ENCODE results near the gene GUCA1A.

The GUCA1A gene

DNA sequence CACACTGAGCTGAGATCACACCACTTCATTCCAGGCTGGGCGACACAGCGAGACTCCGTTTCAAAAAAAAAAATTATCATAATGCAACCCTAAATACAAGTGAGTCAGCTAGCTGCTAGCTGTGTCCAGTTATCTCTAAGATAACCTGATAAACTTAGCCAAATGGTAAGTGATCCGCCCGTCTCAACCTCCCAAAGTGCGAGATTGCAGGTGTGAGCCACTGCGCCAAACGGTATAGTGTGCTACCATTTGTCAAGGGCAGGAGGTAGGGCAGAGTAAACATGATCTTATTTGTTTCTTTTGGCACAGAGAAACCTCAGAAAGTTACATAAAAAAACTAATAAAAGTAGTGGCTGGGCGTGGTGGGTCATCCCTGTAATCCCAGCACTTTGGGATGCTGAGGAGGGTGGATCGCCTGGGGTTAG lies 26.0 kb upstream of the GUCA1A start:
- no peaks in the 10 kb centered on the region for H3K36me3 ChIP-seq (ENCODE audit: low read length)
- H3K79me2 ChIP-seq (ENCODE audit: insufficient read depth, low read length) = no peaks in the 10 kb centered on the region
- H4K20me1 ChIP-seq (ENCODE audit: low read depth, low read length) = no peaks in the 10 kb centered on the region
- H2AFZ ChIP-seq (ENCODE audit: low read depth, low read length, severe bottlenecking) = no peak overlapping the region
- no peak overlapping the region for H3K9ac ChIP-seq (ENCODE audit: low read length)
- no peaks in the 10 kb centered on the region for H3K27me3 ChIP-seq (ENCODE audit: low read length)
- H3K9me3 ChIP-seq (ENCODE audit: insufficient read depth, low read length) = no peaks in the 10 kb centered on the region
- no peak overlapping the region for H3K4me3 ChIP-seq (ENCODE audit: insufficient read depth, low read length, poor library complexity, severe bottlenecking)
- no peak overlapping the region for H3K4me2 ChIP-seq (ENCODE audit: low read depth, low read length, poor library complexity, severe bottlenecking)
- TF ChIP-seq EZH2phosphoT487 (conservative IDR thresholded peaks at IDR 0.05; ENCODE audit: low read length) = no peak
- TF ChIP-seq, protein P1, sequence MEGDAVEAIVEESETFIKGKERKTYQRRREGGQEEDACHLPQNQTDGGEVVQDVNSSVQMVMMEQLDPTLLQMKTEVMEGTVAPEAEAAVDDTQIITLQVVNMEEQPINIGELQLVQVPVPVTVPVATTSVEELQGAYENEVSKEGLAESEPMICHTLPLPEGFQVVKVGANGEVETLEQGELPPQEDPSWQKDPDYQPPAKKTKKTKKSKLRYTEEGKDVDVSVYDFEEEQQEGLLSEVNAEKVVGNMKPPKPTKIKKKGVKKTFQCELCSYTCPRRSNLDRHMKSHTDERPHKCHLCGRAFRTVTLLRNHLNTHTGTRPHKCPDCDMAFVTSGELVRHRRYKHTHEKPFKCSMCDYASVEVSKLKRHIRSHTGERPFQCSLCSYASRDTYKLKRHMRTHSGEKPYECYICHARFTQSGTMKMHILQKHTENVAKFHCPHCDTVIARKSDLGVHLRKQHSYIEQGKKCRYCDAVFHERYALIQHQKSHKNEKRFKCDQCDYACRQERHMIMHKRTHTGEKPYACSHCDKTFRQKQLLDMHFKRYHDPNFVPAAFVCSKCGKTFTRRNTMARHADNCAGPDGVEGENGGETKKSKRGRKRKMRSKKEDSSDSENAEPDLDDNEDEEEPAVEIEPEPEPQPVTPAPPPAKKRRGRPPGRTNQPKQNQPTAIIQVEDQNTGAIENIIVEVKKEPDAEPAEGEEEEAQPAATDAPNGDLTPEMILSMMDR (IDR thresholded peaks at IDR 0.05; ENCODE audit: insufficient read depth, low read length, poor library complexity, severe bottlenecking) = no peak
- H3F3A ChIP-seq (ENCODE audit: insufficient read depth) = no peaks in the 10 kb centered on the region
- H3K27ac ChIP-seq (ENCODE audit: low read depth, low read length) = no peak overlapping the region
- no peaks in the 10 kb centered on the region for H3K9me2 ChIP-seq (replicated peaks; ENCODE audit: insufficient read depth, low read length)

DNA sequence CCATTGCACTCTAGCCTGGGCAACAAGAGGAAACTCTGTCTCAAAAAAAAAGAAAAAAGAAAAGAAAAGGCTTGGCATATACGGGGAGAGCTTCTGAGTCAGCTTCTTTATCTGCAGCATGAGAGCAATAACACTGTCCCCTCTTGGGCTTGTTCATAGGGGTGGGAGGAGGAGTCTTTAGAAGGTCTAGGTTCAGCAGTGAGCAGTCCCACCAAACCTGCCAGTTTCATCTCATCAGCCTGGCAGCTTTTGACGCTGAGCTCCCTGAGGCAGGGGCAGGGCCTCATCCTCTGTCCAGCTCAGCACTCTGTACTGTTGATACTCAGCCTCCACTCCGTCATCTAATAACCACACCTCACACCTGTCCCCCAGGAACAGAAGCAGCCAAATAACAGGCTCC lies 25.1 kb upstream of the GUCA1A start:
- no peaks in the 10 kb centered on the region for H4K20me1 ChIP-seq (ENCODE audit: low read depth, low read length)

DNA sequence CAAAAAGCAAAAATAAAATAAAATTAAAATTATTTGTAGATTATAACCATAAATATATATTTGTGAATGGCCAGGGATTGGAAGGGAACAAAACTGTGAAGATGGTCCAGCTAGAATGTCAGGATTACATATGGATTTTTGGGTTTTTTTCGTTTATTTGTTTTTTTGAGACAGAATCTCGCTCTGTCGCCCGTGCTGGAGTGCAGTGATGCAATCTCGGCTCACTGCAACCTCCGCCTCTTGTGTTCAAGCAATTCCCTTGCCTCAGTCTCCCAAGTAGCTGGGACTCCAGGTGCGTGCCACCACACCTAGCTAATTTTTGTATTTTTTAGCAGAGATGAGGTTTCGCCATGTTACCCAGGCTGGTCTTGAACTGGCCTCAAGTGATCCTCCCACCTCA lies 22.9 kb upstream of the GUCA1A start:
- Histone ChIP-seq H2AFZ (ENCODE audit: low read depth, low read length, severe bottlenecking) (no peak overlapping the region), H3K9ac (ENCODE audit: low read length) (no peak overlapping the region), H3K4me3 (ENCODE audit: insufficient read depth, low read length, poor library complexity, severe bottlenecking) (no peak overlapping the region), H3F3A (ENCODE audit: insufficient read depth) (no peaks in the 10 kb centered on the region), H3K79me2 (ENCODE audit: insufficient read depth, low read length) (no peaks in the 10 kb centered on the region), H3K27ac (ENCODE audit: low read depth, low read length) (no peak overlapping the region), H4K20me1 (ENCODE audit: low read depth, low read length) (no peaks in the 10 kb centered on the region), H3K36me3 (ENCODE audit: low read length) (no peaks in the 10 kb centered on the region), H3K27me3 (ENCODE audit: low read length) (no peaks in the 10 kb centered on the region), H3K9me3 (ENCODE audit: insufficient read depth, low read length) (no peaks in the 10 kb centered on the region), H3K4me2 (ENCODE audit: low read depth, low read length, poor library complexity, severe bottlenecking) (no peak overlapping the region), H3K9me2 (replicated peaks; ENCODE audit: insufficient read depth, low read length) (no peaks in the 10 kb centered on the region)
- no peak for TF ChIP-seq EZH2phosphoT487 (conservative IDR thresholded peaks at IDR 0.05; ENCODE audit: low read length)
- TF ChIP-seq, protein P1 (IDR thresholded peaks at IDR 0.05; ENCODE audit: insufficient read depth, low read length, poor library complexity, severe bottlenecking) = no peak

More for the DNA sequence above, 25.1 kb upstream of the GUCA1A start:
- Histone ChIP-seq H2AFZ (ENCODE audit: low read depth, low read length, severe bottlenecking) (no peak overlapping the region), H3K4me2 (ENCODE audit: low read depth, low read length, poor library complexity, severe bottlenecking) (no peak overlapping the region), H3K36me3 (ENCODE audit: low read length) (no peaks in the 10 kb centered on the region), H3K4me3 (ENCODE audit: insufficient read depth, low read length, poor library complexity, severe bottlenecking) (no peak overlapping the region), H3K9ac (ENCODE audit: low read length) (no peak overlapping the region), H3K9me2 (replicated peaks; ENCODE audit: insufficient read depth, low read length) (no peaks in the 10 kb centered on the region), H3K79me2 (ENCODE audit: insufficient read depth, low read length) (no peaks in the 10 kb centered on the region), H3K9me3 (ENCODE audit: insufficient read depth, low read length) (no peaks in the 10 kb centered on the region), H3K27ac (ENCODE audit: low read depth, low read length) (no peak overlapping the region), H3K27me3 (ENCODE audit: low read length) (no peaks in the 10 kb centered on the region), H3F3A (ENCODE audit: insufficient read depth) (no peaks in the 10 kb centered on the region)
- no peak for TF ChIP-seq EZH2phosphoT487 (conservative IDR thresholded peaks at IDR 0.05; ENCODE audit: low read length)
- TF ChIP-seq, protein P1 (IDR thresholded peaks at IDR 0.05; ENCODE audit: insufficient read depth, low read length, poor library complexity, severe bottlenecking) = no peak

Measured in SU-DHL-6 (cell line).